H1 (cell line): ENCODE measurements around the gene RHOU. TPM values are rescaled to one million over a fixed set of nuclear protein-coding genes. Genes with fewer than 3 reads are reported as not detected.

ENCODE experiments used
- ATF2 ChIP-seq: IDR thresholded peaks from 2 replicates; pipeline ENCODE4 v1.6.1; 2012; ENCODE audit warnings: low read length, inconsistent platforms
- SAP30 ChIP-seq: fragments of 300-600 bp; sonication (generic); IDR thresholded peaks from 2 replicates; pipeline ENCODE4 v1.7.1; 2012; ENCODE audit warnings: low read length, moderate library complexity, mild to moderate bottlenecking, inconsistent platforms; ENCODE audit not compliant: insufficient read depth, insufficient replicate concordance
- polyA plus RNA-seq, 7 experiments: library from polyadenylated mRNA; depleted of rRNA in 3 of 7; stranded (reverse) in 5 of 7; unstranded in 2 of 7; fragments of >200 nt in 5 of 7; fragments of 200-250 nt in 2 of 7; gene quantifications; 1 replicate in 5 of 7; 2 replicates in 1 of 7; 4 replicates in 1 of 7; pipeline versions ENCODE4 v1.2.1 to v1.2.3, GENCODE V29; 2011 to 2013; ENCODE audit warnings: missing spikeins in 2 of 7, mixed read lengths in 2 of 7
- total RNA-seq: library from RNA; stranded (reverse); fragmentation: NEBNext Ultra II Directional; extraction: Animal tissue kit (Norgen Biotek cat#: 25700); gene quantifications from 2 replicates; pipeline ENCODE4 v1.2.1, GENCODE V29; 2021

RHOU gene
- total and polyA plus RNA-seq, 2 of the 8 experiments (the other 6 are each of a cell fraction or from before 2014, with no cell fraction given): 3.0 to 3.4 TPM

- TF ChIP-seq ATF2: no peak
- TF ChIP-seq SAP30: no peak
Observed at GRCh38 chr1:228695015-228695955, 40.0 kb upstream of the RHOU start (continued).
